OCI-LY3 (cell line): ENCODE results near the gene ESR1.

ENCODE experiments used
- H2AFZ ChIP-seq: fragments of 200-600, 300-600 bp; shearing (Covaris generic); 2 replicates; pipeline ENCODE4 v1.6.0; 2014; ENCODE audit warnings: antibody characterized with exemption, low read depth, low read length
- H3K27ac ChIP-seq: fragments of 200-600, 300-600 bp; sonication (generic); 2 replicates; pipeline ENCODE4 v1.5.1; 2014; ENCODE audit warnings: mild to moderate bottlenecking, low read length, moderate library complexity, mixed read lengths
- H3K27me3 ChIP-seq: fragments of 200-600, 300-600 bp; sonication (generic); 2 replicates; pipeline ENCODE4 v1.6.1; 2014; ENCODE audit warnings: low read depth, low read length, mixed read lengths
- H3K36me3 ChIP-seq: fragments of 200-600, 300-600 bp; sonication (generic); replicated peaks from 2 replicates; pipeline ENCODE3; 2014; ENCODE audit warnings: low read depth, low read length, mixed read lengths
- H3K4me1 ChIP-seq: fragments of 300-600, 200-600 bp; sonication (generic); 2 replicates; pipeline ENCODE4 v1.6.1; 2014; ENCODE audit warnings: low read length, mixed read lengths
- H3K4me2 ChIP-seq: fragments of 200-600, 300-600 bp; sonication (generic); 2 replicates; pipeline ENCODE4 v1.6.1; 2014; ENCODE audit warnings: low read length, mixed read lengths
- H3K4me3 ChIP-seq: fragments of 300-600, 200-600 bp; sonication (generic); 2 replicates; pipeline ENCODE4 v1.5.1; 2014; ENCODE audit warnings: antibody characterized with exemption, mild to moderate bottlenecking, low read length, moderate library complexity
- H3K79me2 ChIP-seq: fragments of 300-600, 200-600 bp; shearing (Covaris generic); 2 replicates; pipeline ENCODE4 v1.6.1; 2014; ENCODE audit warnings: mild to moderate bottlenecking, low read length, mixed read lengths
- H3K9ac ChIP-seq: fragments of 300-600, 200-600 bp; shearing (Covaris generic); 2 replicates; pipeline ENCODE4 v1.6.0; 2014; ENCODE audit warnings: mild to moderate bottlenecking, low read length, moderate library complexity
- H3K9me3 ChIP-seq: fragments of 200-600, 300-600 bp; shearing (Covaris generic); 2 replicates; pipeline ENCODE4 v1.6.1; 2014; ENCODE audit warnings: low read length, mixed read lengths; ENCODE audit not compliant: insufficient read depth
- H4K20me1 ChIP-seq: fragments of 200-600, 300-600 bp; sonication (generic); 2 replicates; pipeline ENCODE4 v1.6.1; 2016; ENCODE audit warnings: low read length, mixed read lengths; ENCODE audit not compliant: insufficient read depth
- CTCF ChIP-seq: fragments of 200-600, 300-600 bp; sonication (generic); IDR thresholded peaks from 2 replicates; pipeline ENCODE4 v1.5.1; 2014; ENCODE audit warnings: antibody characterized with exemption, low read length, low read depth
- EZH2phosphoT487 ChIP-seq: fragments of 200-600 bp; shearing (Covaris generic); IDR thresholded peaks from 2 replicates; pipeline ENCODE4 v1.6.1; 2018; ENCODE audit warnings: antibody characterized with exemption, mixed run types, low read depth

The ESR1 gene

GRCh38 chr6:151911401-151911800 is 103.9 kb downstream of the ESR1 start:
- no peak for TF ChIP-seq EZH2phosphoT487
- no peak for TF ChIP-seq CTCF
- Histone ChIP-seq H3K9me3 (no peaks in the 10 kb centered on the region), H3K4me3 (no peak overlapping the region), H3K4me2 (no peak overlapping the region), H4K20me1 (no peaks in the 10 kb centered on the region), H3K36me3 (no peaks in the 10 kb centered on the region), H3K79me2 (no peaks in the 10 kb centered on the region), H3K9ac (no peak overlapping the region), H3K4me1 (no peaks in the 10 kb centered on the region), H3K27me3 (no peaks in the 10 kb centered on the region), H3K27ac (no peak overlapping the region), H2AFZ (no peak overlapping the region)

- Histone ChIP-seq H3K36me3 (no peaks in the 10 kb centered on the region), H3K79me2 (no peaks in the 10 kb centered on the region), H2AFZ (no peak overlapping the region), H3K9ac (no peak overlapping the region), H3K4me3 (no peak overlapping the region), H3K4me2 (no peak overlapping the region), H4K20me1 (no peaks in the 10 kb centered on the region), H3K27ac (no peak overlapping the region), H3K27me3 (no peaks in the 10 kb centered on the region), H3K4me1 (no peaks in the 10 kb centered on the region), H3K9me3 (no peaks in the 10 kb centered on the region)
- TF ChIP-seq EZH2phosphoT487 (no peak), CTCF (no peak)
Observed at GRCh38 chr6:151914484-151914883, 107.0 kb downstream of the ESR1 start.

DNA sequence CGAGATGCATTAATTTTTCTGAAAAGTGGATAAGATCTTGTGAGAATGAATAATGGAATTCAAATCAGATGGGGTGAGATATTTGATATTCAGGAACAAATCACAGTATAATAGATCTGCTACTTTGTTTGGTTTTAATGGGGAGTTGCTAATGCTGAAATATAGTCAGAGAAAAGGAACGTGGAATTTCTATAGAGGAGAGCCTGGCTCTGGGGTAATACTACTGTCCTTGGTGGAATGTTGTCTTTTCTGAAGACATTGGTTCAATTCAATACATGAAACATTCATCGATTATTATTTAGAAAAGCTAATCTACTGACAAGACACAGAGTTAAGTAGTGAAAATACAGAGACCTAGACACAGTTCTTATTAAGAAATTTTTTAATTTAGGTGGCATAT is 108.6 kb downstream of the ESR1 start:
- H3K4me2 ChIP-seq, result no peak overlapping the region
- H3K9me3 ChIP-seq, result no peaks in the 10 kb centered on the region
- H2AFZ ChIP-seq, result no peak overlapping the region
- no peaks in the 10 kb centered on the region for H3K36me3 ChIP-seq
- no peaks in the 10 kb centered on the region for H3K4me1 ChIP-seq
- no peak overlapping the region for H3K9ac ChIP-seq
- no peak overlapping the region for H3K4me3 ChIP-seq
- no peaks in the 10 kb centered on the region for H3K27me3 ChIP-seq
- no peak for TF ChIP-seq EZH2phosphoT487
- TF ChIP-seq CTCF, result no peak
- H4K20me1 ChIP-seq, result no peaks in the 10 kb centered on the region
- H3K79me2 ChIP-seq, result no peaks in the 10 kb centered on the region
- no peak overlapping the region for H3K27ac ChIP-seq

- Histone ChIP-seq H3K4me3 (no peak overlapping the region), H3K27me3 (no peaks in the 10 kb centered on the region), H3K27ac (no peak overlapping the region), H3K4me1 (no peaks in the 10 kb centered on the region), H3K9ac (no peak overlapping the region), H2AFZ (no peak overlapping the region), H3K9me3 (no peaks in the 10 kb centered on the region), H4K20me1 (no peaks in the 10 kb centered on the region), H3K79me2 (no peaks in the 10 kb centered on the region), H3K36me3 (no peaks in the 10 kb centered on the region), H3K4me2 (no peak overlapping the region)
- no peak for TF ChIP-seq CTCF
- no peak for TF ChIP-seq EZH2phosphoT487
Observed at GRCh38 chr6:151916680-151917164, 109.2 kb downstream of the ESR1 start.
